ENCODE measurements around the gene RASGRF1. TPM values are rescaled to one million over a fixed set of nuclear protein-coding genes. Genes with fewer than 3 reads are reported as not detected.

RASGRF1 gene
- total RNA-seq, 4 donors from 2014 or later, result 5.4 to 73.4 TPM; not detected in 2

DNA sequence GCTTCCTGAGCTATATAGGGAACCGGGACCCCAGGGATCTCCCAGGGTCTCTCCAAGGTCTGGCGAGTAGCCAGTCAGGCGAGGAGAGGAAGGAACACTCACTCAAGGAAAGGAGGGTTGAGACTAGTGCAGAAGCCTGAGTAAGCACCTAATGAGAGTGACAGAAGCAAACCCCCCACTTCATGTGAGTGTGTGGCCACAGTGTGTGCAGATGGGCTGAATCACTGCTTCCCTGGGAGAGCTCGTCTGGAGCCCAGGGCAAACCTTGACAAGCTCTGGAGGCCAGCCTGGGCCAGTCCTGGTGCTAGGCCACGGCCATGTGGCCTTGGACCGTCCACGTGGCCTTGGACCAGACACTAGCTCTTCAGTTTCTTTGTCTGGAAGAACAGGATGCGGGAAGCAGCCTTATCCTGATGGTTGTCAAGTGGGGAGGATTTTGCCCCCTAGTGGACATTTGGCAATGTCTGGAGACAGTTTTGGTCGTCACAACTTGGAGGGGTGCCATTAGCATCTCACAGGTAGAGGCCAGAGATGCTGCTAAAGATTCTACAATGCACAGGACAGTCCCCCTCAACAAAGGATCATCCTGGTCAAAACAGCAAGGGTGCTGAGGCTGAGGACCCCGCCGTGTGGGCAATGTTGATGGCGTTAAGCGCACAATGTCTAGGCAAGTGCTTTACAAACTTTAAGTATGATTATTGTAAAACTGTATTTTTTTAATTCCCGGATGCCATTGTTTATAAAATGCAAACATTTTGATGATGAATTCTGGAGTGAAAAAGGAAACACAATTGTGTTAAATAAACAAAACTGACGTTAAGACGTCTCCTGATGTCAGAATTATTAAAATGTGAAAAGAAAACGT is 110.9 kb downstream of the RASGRF1 start:
- H3K27me3 ChIP-seq, result no peaks in the 10 kb centered on the region
- no peaks in the 10 kb centered on the region for H3K9me3 ChIP-seq
- DNase-seq, result peak in 2 of 3 donors; percentile 47 to 85
- no peak for TF ChIP-seq POLR2A (IDR thresholded peaks at IDR 0.05)
- TF ChIP-seq, protein P1, sequence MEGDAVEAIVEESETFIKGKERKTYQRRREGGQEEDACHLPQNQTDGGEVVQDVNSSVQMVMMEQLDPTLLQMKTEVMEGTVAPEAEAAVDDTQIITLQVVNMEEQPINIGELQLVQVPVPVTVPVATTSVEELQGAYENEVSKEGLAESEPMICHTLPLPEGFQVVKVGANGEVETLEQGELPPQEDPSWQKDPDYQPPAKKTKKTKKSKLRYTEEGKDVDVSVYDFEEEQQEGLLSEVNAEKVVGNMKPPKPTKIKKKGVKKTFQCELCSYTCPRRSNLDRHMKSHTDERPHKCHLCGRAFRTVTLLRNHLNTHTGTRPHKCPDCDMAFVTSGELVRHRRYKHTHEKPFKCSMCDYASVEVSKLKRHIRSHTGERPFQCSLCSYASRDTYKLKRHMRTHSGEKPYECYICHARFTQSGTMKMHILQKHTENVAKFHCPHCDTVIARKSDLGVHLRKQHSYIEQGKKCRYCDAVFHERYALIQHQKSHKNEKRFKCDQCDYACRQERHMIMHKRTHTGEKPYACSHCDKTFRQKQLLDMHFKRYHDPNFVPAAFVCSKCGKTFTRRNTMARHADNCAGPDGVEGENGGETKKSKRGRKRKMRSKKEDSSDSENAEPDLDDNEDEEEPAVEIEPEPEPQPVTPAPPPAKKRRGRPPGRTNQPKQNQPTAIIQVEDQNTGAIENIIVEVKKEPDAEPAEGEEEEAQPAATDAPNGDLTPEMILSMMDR (IDR thresholded peaks at IDR 0.05), result peak; percentile 31 to 76 (median 70)
- H3K27ac ChIP-seq, result peak overlapping the region in 1 of 4 donors; percentile 59
- peak overlapping the region in 1 of 4 donors; percentile 7 for H3K4me3 ChIP-seq
- peaks cover 0 to 19% (median 0%) of the 10 kb centered on the region in 4 donors for H3K4me1 ChIP-seq
- no peaks in the 10 kb centered on the region for H3K36me3 ChIP-seq

DNA sequence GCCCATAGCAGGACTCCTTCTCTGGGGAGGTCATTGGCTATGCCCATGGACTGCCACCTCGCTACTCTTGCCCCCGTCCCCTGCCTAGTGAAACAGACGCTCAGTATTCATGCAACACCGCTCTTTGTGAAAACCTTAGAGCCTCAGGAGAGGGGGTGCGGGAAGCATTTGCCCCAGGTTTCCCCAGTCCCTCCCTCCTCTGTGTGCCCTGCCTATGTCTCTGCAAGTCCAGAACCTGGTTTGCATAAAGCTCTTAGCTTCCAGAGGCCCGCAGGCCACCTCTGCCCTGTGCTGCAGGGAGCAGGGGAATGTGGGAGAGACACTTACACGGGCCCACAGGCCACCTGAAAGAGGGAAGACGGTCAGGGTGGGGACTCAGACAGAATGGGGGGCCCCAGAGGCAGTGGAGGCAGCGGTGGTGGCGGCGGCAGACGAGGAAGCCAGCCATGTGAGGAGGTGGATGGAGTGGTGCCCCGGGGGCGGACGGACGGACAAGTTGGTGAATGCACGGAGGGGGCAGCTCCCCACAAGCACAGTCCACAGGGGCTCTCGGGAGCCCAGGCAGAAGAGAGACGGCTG is 111.9 kb downstream of the RASGRF1 start:
- no peak for TF ChIP-seq POLR2A (IDR thresholded peaks at IDR 0.05)
- Histone ChIP-seq H3K27me3 (no peaks in the 10 kb centered on the region), H3K4me1 (peaks cover 0 to 19% (median 0%) of the 10 kb centered on the region in 4 donors), H3K4me3 (peak overlapping the region in 1 of 4 donors; percentile 7), H3K36me3 (no peaks in the 10 kb centered on the region), H3K9me3 (no peaks in the 10 kb centered on the region), H3K27ac (peak overlapping the region in 1 of 4 donors; percentile 59)
- no peak for DNase-seq

DNA sequence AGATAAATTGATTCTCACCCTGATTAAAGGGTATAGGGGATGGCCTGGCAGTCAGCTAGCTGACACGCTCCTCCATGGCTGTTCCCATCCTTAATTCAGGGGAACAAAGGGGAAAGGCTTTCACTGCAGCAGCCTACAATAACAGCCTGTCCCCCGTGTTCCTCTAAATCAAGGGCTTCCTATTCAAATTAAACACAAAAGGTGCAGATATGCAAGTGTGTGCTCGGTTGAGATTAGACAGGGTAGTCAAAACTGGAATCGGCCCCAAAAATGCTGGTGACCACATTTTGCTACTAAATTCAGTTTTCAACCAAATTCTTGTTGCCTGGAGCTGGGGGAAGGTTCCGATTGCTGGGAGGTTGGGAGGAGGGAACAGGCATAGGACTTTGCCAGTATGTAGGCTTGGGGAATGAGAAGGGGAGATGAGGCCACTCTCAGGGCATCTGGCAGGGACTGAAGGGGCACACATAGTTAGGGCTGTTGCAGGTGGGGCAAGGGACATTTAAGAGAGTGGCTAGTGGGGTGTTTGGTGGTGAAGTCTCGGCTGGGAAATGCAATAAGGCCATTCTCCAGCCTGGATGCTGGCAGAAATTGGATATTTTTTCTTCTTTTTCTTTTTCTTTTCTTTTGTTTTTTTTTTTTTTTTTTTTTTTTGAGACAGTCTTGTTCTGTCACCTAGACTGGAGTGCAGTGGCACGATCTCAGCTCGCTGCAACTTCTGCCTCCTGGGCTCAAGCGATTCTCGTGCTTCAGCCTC is 112.8 kb downstream of the RASGRF1 start:
- Histone ChIP-seq H3K27me3 (no peaks in the 10 kb centered on the region), H3K9me3 (no peaks in the 10 kb centered on the region), H3K4me3 (no peak overlapping the region), H3K4me1 (peaks cover 0 to 19% (median 0%) of the 10 kb centered on the region in 4 donors), H3K27ac (peak overlapping the region in 1 of 4 donors; percentile 71), H3K36me3 (no peaks in the 10 kb centered on the region)
- no peak for DNase-seq
- TF ChIP-seq POLR2A (IDR thresholded peaks at IDR 0.05), result no peak
- TF ChIP-seq, protein P1 (IDR thresholded peaks at IDR 0.05), result no peak

DNA sequence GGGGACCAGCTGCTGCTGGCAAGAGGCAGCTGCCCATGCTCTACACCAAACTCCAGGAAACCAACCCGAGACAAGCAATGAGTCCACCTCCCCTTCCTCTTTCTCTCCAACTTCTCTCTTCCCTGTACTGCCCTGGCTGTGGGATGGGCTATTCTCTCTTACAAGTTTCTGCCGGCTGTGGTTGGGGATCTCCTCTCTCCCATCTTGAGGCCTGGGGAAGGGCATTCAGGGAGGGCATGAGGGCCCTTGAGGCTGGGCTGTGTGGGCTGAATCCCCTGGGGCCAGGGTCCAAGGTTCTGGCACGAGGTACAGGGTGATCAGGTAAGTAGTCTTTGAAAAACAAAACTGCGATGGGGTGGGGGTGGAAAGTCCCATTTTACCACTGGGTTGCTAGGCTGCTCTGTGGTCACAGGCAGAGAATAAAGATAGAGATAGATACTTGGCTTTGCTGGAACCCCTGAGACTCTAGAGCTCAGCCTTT is 113.4 kb downstream of the RASGRF1 start:
- no peak for TF ChIP-seq POLR2A (IDR thresholded peaks at IDR 0.05)
- TF ChIP-seq, protein P1 (IDR thresholded peaks at IDR 0.05), result no peak
- H3K4me1 ChIP-seq, result peaks cover 0 to 19% (median 0%) of the 10 kb centered on the region in 4 donors
- peak in 1 of 3 donors; percentile 34 for DNase-seq

GRCh38 chr15:78976691-78977090 is 113.9 kb downstream of the RASGRF1 start:
- Histone ChIP-seq H3K9me3 (no peaks in the 10 kb centered on the region), H3K27ac (peak overlapping the region in 2 of 4 donors; percentile 22 to 71), H3K27me3 (no peaks in the 10 kb centered on the region), H3K4me1 (peaks cover 0 to 19% (median 0%) of the 10 kb centered on the region in 4 donors), H3K4me3 (no peak overlapping the region), H3K36me3 (no peaks in the 10 kb centered on the region)
- TF ChIP-seq POLR2A (IDR thresholded peaks at IDR 0.05), result no peak
- TF ChIP-seq, protein P1 (IDR thresholded peaks at IDR 0.05), result no peak
- DNase-seq, result no peak

More for the DNA sequence above, 113.4 kb downstream of the RASGRF1 start:
- Histone ChIP-seq H3K9me3 (no peaks in the 10 kb centered on the region), H3K36me3 (no peaks in the 10 kb centered on the region), H3K27ac (peak overlapping the region in 2 of 4 donors; percentile 22 to 71), H3K27me3 (no peaks in the 10 kb centered on the region), H3K4me3 (no peak overlapping the region)
